ENCODE data around the gene EIF3M. TPM values are rescaled to one million over a fixed set of nuclear protein-coding genes. Genes with fewer than 3 reads are reported as not detected.

EIF3M gene
- total and polyA plus RNA-seq, 2 experiments from 2014 or later = 667 to 714 TPM

- TF ChIP-seq, protein P1, sequence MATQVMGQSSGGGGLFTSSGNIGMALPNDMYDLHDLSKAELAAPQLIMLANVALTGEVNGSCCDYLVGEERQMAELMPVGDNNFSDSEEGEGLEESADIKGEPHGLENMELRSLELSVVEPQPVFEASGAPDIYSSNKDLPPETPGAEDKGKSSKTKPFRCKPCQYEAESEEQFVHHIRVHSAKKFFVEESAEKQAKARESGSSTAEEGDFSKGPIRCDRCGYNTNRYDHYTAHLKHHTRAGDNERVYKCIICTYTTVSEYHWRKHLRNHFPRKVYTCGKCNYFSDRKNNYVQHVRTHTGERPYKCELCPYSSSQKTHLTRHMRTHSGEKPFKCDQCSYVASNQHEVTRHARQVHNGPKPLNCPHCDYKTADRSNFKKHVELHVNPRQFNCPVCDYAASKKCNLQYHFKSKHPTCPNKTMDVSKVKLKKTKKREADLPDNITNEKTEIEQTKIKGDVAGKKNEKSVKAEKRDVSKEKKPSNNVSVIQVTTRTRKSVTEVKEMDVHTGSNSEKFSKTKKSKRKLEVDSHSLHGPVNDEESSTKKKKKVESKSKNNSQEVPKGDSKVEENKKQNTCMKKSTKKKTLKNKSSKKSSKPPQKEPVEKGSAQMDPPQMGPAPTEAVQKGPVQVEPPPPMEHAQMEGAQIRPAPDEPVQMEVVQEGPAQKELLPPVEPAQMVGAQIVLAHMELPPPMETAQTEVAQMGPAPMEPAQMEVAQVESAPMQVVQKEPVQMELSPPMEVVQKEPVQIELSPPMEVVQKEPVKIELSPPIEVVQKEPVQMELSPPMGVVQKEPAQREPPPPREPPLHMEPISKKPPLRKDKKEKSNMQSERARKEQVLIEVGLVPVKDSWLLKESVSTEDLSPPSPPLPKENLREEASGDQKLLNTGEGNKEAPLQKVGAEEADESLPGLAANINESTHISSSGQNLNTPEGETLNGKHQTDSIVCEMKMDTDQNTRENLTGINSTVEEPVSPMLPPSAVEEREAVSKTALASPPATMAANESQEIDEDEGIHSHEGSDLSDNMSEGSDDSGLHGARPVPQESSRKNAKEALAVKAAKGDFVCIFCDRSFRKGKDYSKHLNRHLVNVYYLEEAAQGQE (IDR thresholded peaks at IDR 0.05; ENCODE audit: unreplicated experiment) = no peak
- TF ChIP-seq EZH2 (IDR thresholded peaks at IDR 0.05; ENCODE audit: low read depth, unreplicated experiment) = no peak
- no peak for TF ChIP-seq EZH2phosphoT487 (IDR thresholded peaks at IDR 0.05; ENCODE audit: unreplicated experiment)
- TF ChIP-seq JUNB (IDR thresholded peaks at IDR 0.05; ENCODE audit: unreplicated experiment) = no peak
- TF ChIP-seq STAT1 (IDR thresholded peaks at IDR 0.05; ENCODE audit: unreplicated experiment) = no peak
- no peak for TF ChIP-seq ZNF114 (CRISPR knock-in tag; IDR thresholded peaks at IDR 0.05)
- ATAC-seq (no peak), DNase-seq (ENCODE audit: low spot score) (no peak)
- H3K27me3 Mint-ChIP-seq (ENCODE audit: insufficient read depth, low read depth, poor library complexity) = peaks cover 3% of the 10 kb centered on the region
- no peak overlapping the region for H3K27ac Mint-ChIP-seq
- Histone ChIP-seq H3K27me3 (ENCODE audit: insufficient read depth) (no peaks in the 10 kb centered on the region), H3K4me2 (no peak overlapping the region), H3K36me3 (ENCODE audit: insufficient read depth) (no peaks in the 10 kb centered on the region), H3K27ac (ENCODE audit: low read depth) (no peak overlapping the region), H3F3A (replicated peaks; ENCODE audit: low read depth) (no peaks in the 10 kb centered on the region), H3K79me2 (replicated peaks; ENCODE audit: insufficient read depth) (no peaks in the 10 kb centered on the region), H2AFZ (no peak overlapping the region), H3K9me2 (ENCODE audit: insufficient read depth) (peaks cover 3% of the 10 kb centered on the region; the same call in 1 of the 2 replicates), H4K20me1 (replicated peaks; ENCODE audit: insufficient read depth) (no peaks in the 10 kb centered on the region), H3K4me3 (no peak overlapping the region), H3K4me1 (ENCODE audit: insufficient read depth) (0 out of 2 replicates have a peak, but pooled peaks cover 6% of the 10 kb centered on the region)
- H3K36me3 Mint-ChIP-seq (ENCODE audit: low read depth) = no peaks in the 10 kb centered on the region; the same call in 2 of the 3 replicates
- H3K4me1 Mint-ChIP-seq = peaks cover 4% of the 10 kb centered on the region
- H3K4me3 Mint-ChIP-seq = no peak overlapping the region
- H3K9me3 Mint-ChIP-seq = no peaks in the 10 kb centered on the region; the same call in 2 of the 3 replicates
These were observed 33.3 kb downstream of the EIF3M start for GRCh38 chr11:32616903-32617302.

DNA sequence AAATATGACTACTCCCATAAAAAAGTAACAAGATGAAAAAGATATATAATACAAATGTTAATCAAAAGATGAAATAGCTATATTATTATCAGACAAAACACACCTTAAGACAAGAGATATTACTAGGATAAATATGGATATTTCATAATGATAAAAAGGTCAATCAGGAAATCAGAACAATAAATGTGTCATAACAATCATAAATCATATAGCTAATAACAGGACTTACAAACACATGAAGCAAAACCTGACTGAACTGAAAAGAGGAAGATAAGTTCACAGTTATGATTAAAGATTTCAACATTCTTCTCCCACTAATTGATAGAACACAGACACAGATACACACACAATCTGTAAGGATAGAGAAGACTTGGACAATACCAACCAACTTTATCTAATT lies 47.2 kb downstream of the EIF3M start:
- no peak overlapping the region for H3K4me3 Mint-ChIP-seq
- H3K9me2 ChIP-seq (ENCODE audit: insufficient read depth) = no peaks in the 10 kb centered on the region
- no peak overlapping the region for H3K27ac ChIP-seq (ENCODE audit: low read depth)
- DNase-seq (ENCODE audit: low spot score) (no peak), ATAC-seq (no peak)
- H3K4me1 Mint-ChIP-seq = no peaks in the 10 kb centered on the region
- no peaks in the 10 kb centered on the region for H3K27me3 Mint-ChIP-seq (ENCODE audit: insufficient read depth, low read depth, poor library complexity)
- H3K79me2 ChIP-seq (replicated peaks; ENCODE audit: insufficient read depth) = no peaks in the 10 kb centered on the region
- no peak overlapping the region for H3K4me3 ChIP-seq
- H3K4me2 ChIP-seq = no peak overlapping the region
- no peaks in the 10 kb centered on the region for H3K36me3 ChIP-seq (ENCODE audit: insufficient read depth)
- no peaks in the 10 kb centered on the region for H3F3A ChIP-seq (replicated peaks; ENCODE audit: low read depth)
- H4K20me1 ChIP-seq (replicated peaks; ENCODE audit: insufficient read depth) = no peaks in the 10 kb centered on the region
- H3K27ac Mint-ChIP-seq = no peak overlapping the region
- H3K36me3 Mint-ChIP-seq (ENCODE audit: low read depth) = no peaks in the 10 kb centered on the region
- no peaks in the 10 kb centered on the region for H3K4me1 ChIP-seq (ENCODE audit: insufficient read depth)
- no peaks in the 10 kb centered on the region for H3K27me3 ChIP-seq (ENCODE audit: insufficient read depth)
- H3K9me3 Mint-ChIP-seq = no peaks in the 10 kb centered on the region
- no peak overlapping the region for H2AFZ ChIP-seq
- no peak for TF ChIP-seq EZH2phosphoT487 (IDR thresholded peaks at IDR 0.05; ENCODE audit: unreplicated experiment)
- no peak for TF ChIP-seq ZNF114 (CRISPR knock-in tag; IDR thresholded peaks at IDR 0.05)
- TF ChIP-seq, protein P2, sequence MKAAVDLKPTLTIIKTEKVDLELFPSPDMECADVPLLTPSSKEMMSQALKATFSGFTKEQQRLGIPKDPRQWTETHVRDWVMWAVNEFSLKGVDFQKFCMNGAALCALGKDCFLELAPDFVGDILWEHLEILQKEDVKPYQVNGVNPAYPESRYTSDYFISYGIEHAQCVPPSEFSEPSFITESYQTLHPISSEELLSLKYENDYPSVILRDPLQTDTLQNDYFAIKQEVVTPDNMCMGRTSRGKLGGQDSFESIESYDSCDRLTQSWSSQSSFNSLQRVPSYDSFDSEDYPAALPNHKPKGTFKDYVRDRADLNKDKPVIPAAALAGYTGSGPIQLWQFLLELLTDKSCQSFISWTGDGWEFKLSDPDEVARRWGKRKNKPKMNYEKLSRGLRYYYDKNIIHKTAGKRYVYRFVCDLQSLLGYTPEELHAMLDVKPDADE (IDR thresholded peaks at IDR 0.05) = no peak
- no peak for TF ChIP-seq NANOG (IDR thresholded peaks at IDR 0.05; ENCODE audit: borderline replicate concordance)
- no peak for TF ChIP-seq ZNF331 (CRISPR knock-in tag; IDR thresholded peaks at IDR 0.05; ENCODE audit: low read depth)
- no peak for TF ChIP-seq STAT1 (IDR thresholded peaks at IDR 0.05; ENCODE audit: unreplicated experiment)
- TF ChIP-seq, protein P3, sequence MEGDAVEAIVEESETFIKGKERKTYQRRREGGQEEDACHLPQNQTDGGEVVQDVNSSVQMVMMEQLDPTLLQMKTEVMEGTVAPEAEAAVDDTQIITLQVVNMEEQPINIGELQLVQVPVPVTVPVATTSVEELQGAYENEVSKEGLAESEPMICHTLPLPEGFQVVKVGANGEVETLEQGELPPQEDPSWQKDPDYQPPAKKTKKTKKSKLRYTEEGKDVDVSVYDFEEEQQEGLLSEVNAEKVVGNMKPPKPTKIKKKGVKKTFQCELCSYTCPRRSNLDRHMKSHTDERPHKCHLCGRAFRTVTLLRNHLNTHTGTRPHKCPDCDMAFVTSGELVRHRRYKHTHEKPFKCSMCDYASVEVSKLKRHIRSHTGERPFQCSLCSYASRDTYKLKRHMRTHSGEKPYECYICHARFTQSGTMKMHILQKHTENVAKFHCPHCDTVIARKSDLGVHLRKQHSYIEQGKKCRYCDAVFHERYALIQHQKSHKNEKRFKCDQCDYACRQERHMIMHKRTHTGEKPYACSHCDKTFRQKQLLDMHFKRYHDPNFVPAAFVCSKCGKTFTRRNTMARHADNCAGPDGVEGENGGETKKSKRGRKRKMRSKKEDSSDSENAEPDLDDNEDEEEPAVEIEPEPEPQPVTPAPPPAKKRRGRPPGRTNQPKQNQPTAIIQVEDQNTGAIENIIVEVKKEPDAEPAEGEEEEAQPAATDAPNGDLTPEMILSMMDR (conservative IDR thresholded peaks at IDR 0.05; ENCODE audit: low read depth in 2 of 2) = no peak
- TF ChIP-seq CREB1 (CRISPR knock-in tag; IDR thresholded peaks at IDR 0.05; ENCODE audit: low read depth) = no peak
- no peak for TF ChIP-seq POLR2AphosphoS5 (IDR thresholded peaks at IDR 0.05; ENCODE audit: low read depth)
